Retina (tissue), 1 donor: ENCODE data around the gene PRR16.

Source experiments
- DNase-seq: peaks from one replicate; pipeline ENCODE4 v3.0.0-alpha.2; 2016

Gene PRR16

DNA sequence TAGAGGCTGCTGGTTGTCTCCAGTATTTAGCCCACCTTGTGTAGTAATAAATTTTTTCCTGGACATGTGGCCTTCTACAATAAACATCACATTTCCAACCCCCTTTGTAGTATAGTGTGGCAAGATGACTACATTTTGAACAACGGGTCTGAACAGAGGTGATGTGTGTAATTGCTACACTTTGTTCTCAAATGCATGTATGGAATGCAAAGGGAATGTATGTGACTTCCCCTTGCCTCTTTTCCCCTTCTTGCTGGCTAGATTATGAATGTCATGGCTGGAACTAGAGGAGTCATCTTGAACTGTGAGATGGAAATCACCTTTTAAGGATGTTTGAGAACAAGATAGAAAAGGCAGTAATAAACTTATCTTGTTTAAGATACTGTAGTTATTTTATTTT lies 54.5 kb downstream of the PRR16 start:
- no peak for DNase-seq

DNA sequence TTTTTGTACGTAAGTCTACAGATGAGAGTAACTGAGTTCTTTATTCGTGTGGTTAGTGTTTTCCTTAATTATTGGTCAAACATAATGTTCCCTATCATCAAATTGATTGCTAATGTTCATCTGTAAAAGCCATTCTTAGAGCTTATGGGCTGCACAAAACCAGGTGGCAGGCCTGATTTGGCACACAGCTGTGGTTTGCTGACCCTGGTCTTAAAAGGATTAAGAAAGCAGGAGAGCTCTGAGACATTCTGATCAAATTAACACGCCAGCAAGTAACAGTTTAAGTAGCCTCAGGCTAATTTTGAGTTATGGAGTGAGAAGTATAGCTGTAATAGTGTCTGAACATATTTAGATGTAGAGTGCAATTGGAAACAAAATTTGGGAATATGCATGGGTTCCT lies 63.2 kb downstream of the PRR16 start:
- DNase-seq, result no peak

- no peak for DNase-seq
Observed at GRCh38 chr5:120528609-120529008, 64.5 kb downstream of the PRR16 start.

DNA sequence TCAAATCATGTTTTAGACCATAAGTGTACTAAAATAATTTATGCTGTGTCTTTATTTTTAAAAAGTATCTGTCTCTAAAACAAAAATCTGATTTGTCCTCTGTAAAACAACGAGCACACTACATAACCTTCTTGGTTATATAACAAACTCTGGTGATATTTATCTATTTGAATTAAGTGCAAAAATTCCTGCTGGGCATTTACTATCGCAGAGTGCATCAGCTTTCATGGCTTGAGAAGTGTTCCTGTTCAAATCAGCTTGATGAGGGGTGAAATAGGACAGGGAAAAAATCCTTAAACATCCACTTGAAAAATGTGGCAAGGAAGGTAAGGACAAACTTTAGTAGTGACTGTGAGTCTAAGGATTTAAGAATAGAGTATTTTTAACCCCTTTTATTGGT lies 65.3 kb downstream of the PRR16 start:
- DNase-seq, result no peak

DNA sequence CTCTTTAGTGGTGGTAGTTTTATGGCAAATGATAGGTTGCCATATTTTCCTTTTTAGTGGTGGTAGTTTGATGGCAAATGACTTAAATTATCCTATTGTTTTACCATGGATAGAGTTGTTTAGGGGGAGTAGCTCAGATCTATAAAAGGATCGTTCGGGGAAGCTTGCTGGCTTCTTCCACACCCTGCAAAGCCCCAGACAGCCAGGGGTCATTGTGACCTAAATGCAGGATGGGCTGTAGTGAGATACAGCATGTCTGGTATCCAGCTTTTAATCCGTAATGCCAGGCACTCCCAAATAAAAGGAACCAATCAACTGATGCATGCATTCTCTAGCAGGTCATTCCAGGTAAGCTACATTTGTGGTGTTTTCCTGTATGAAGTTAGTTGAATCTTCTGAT lies 67.1 kb downstream of the PRR16 start:
- DNase-seq, result no peak

- DNase-seq, result no peak
Observed at GRCh38 chr5:120532835-120533234, 68.7 kb downstream of the PRR16 start.

DNA sequence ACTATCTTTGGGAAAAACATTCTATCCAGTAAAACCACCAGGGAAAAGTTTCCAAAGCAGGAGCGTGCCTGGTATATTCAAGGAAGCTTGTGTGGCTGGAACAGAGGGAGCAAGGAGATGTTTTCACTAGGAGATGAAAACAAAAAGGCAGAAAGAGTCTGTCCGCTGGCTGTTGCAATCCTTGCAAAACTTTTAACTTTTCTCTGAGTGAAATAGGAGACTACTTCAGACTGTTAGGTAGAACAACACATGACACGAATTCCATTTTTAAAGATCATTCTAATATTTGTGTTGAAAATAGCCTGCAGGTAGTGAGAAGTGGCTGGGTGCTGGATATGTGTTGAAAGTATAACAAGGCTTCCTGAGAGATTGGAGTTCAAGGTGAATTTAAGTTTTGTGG lies 69.5 kb downstream of the PRR16 start:
- DNase-seq, result no peak

DNA sequence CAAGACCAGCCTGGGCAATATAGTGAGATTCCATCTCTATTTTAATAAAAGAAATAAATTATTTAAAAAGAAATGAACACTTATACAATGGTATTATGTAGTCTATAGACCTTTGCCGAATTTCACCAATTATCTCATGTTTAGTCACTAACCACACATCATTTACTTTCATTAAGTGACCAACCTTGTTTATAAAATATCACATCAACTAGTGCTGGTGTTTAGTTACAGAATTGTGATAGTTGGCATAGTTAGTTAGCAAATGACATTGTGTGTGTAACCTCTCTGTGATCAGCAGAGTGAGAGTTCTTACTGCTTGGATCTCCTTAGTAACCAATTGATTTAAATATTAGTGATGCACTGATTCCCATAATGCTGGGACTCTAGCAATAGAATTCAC lies 71.8 kb downstream of the PRR16 start:
- DNase-seq, result no peak

GRCh38 chr5:120538149-120538548 lies 74.0 kb downstream of the PRR16 start:
- no peak for DNase-seq

DNA sequence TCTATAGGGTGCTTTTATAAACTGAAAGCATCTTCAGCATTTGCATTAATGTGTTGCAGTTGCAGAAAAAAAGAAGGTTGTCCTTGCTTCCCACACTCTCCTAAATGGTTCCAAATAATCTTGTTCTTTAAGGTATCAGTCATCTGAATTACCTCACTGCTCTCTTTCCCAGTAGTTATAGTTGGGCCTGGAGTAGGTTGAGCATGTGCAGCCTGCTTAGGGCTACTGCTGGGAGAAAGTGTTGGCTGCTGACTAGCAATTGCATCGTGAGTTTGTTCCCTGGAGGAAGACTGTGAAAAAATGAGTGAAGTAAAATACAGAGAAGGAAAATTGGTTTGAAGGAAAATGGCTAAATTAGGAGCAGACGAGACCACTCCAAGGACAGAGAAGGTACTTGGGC lies 74.5 kb downstream of the PRR16 start:
- no peak for DNase-seq

DNA sequence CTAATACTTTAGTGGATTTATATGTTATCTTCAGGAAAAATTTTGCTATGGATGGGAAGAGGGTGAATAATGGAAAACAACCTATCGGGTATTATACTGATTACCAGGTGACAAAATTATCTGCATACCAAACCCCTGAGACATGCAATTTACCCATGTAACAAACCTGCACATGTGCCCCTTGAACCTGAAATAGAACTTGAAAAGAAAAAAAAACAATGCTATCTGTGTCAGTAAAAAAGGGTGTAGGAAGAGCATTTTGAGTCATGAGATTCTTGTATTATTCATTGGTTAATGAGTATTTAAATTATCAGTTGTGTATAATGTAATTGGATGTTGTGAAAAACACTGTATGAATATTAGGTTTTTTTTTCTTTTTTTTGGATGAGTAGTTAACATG lies 75.4 kb downstream of the PRR16 start:
- DNase-seq, result no peak

DNA sequence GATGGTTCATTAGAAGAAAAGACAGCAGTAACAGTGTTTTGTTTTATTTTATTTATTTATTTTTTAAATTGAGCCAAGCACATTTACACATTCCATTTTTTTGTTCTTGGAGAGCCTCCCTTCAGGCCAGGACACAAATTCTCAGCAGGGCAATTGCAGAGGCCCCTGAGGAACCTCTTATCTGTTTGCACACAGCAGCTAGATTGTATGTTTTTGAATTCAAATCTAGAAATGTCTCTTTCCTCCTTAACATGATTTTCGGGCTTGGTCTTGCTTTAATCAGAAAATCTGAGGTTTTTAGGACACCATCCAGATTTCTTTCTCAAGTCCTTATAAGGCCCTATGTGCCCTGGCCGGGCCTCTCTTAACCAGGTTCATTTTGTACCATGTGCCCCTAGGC lies 76.0 kb downstream of the PRR16 start:
- DNase-seq, result no peak

DNA sequence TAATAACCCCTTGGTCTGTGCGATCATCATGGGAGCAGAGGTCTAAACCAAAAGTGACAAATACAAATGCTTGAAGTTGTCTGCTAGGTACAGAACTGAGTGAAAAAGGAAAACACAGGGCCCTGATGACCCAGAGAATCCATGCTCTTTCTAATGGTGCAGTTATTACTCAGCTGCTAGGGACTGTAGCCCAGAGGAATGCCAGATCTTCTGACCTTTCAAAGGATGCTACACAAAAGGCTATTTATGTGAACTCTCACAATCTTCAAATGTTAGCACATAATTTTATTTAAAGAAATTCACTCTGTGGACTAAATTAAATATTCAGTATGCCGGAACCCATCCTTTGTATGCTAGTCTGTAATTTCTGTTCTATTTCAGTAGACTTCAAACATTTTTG lies 79.9 kb downstream of the PRR16 start:
- no peak for DNase-seq

DNA sequence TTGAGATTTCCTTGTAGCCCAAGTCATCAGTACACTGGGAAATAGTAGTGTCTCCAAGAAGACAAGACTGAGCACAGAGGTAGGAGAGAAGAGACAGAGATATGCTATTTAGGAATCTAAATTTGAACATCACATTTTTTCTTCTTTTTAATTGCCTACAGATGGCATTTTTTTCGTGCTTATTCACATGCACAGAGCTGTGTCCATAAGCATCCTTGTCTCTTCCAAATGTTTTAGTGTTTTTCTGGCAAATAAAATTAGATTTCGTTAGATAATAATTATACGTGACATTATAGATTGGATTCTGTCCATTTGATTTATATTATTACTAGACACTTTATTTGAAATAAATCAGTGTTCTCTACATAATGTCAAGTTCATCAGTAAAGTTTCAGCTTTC lies 80.9 kb downstream of the PRR16 start:
- no peak for DNase-seq

DNA sequence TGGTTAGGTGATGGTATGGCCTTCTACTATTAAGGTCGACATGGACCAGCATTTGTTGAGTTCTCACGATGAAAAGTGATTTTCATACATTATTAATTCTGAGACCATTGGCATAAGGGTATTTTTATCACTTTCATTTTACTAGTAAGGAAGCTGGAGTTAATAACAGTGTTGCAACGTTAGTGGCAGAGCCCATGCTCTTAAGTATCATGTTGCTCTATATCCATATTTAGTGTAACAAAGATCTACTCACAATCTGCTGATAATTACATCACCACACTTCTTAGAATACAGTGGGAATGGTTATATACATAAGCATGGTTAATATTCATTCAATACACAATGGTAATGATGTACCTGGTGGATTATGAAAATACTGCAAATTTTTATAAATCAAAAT lies 81.9 kb downstream of the PRR16 start:
- no peak for DNase-seq

DNA sequence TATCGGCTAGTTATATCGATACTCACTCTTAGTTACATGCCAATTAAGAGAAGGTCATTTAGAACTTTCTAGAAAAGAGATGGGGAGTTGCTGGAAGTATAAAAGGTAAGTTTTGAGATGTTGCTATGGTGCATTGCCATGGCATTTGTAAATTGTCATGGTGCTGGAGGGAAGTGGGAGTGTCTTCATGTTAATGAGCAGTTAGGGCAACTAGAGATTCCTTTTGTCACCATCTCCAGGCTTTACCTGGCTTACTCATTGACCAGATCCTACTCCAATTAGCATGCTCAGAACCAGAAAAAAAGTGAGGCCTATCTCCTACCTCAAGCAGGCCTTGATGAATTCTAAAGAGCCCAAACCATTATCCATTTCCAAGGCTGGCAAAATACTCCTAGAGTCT lies 82.8 kb downstream of the PRR16 start:
- no peak for DNase-seq

- no peak for DNase-seq
Observed at GRCh38 chr5:120550358-120550757, 86.3 kb downstream of the PRR16 start.

DNA sequence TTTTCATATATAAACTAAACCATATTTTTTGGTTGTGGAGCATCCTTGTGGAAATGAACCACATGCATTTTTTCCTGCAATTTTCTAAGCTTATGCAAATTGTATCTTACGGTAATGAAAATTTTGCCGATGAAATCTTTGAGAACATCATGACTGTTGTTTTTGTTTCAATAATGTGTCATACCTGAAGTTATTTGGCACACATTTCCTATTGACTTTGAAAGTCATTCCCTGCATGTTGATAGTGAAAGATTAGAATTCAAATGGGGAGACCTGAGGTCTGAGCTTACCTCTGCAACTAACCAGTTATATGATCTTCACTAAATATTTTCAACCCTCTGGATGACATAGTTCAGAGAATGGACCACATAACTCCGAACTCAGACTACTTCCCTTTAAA lies 88.5 kb downstream of the PRR16 start:
- no peak for DNase-seq

DNA sequence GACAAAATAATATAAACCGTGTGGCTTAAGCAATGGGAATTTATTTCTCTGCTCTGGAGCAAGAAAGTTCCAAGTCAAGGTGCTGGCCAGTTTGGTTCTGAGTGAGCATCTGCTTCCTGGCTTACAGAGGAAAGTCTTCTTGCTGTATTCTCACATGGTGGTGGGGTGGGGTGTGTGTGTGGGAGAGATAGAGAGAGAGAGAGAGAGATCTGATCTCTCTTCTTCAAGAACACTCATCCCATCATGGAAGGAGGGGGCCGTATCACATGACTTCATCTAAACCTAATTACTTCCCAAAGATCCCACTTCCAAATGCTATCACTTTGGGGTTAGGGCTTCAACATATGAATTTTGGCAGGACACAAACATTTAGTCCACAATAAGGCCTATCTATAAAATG lies 91.2 kb downstream of the PRR16 start:
- DNase-seq, result no peak

DNA sequence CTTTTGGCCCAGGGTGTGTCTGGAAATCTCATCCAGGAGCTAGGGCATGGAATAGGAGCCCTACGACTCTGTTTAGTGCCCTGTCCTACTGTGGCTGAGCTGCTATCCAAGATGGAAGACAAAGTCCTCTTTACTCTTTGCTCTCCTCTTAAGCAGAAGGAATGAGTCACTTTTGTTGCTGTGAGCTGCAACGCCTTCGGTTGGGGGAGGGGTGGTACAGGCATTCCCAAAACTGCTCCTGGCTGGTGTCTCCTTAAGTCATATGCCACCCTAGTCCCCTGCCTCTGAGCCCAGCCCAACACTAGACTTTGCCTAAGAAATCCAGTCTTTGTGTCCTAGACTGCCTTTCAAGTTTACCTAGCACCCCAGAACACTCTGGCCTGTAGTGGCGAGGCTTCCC lies 99.9 kb downstream of the PRR16 start:
- no peak for DNase-seq

GRCh38 chr5:120567066-120567465 lies 103.0 kb downstream of the PRR16 start:
- no peak for DNase-seq

- DNase-seq, result no peak
Observed at GRCh38 chr5:120567921-120568320, 103.8 kb downstream of the PRR16 start.

DNA sequence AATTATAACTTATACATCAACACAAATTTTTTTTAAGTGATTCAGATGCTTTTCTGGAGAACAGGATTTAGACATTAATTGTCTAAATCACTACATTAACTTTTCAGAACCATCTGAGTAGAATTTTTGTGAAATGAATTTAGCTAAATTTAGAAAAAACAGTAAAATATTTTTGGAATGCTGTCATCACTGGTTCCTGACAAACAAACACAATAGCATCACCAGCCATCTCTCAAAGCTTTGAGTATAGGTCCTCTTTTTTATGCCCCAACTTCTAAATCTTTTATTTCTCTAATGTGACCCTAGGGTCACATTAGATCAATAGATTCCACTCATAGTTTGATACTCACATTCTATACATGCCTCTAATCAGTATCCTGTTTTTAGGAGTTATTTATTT lies 104.6 kb downstream of the PRR16 start:
- DNase-seq, result no peak

- DNase-seq, result no peak
Observed at GRCh38 chr5:120576588-120576987, 112.5 kb downstream of the PRR16 start.

- no peak for DNase-seq
Observed at GRCh38 chr5:120582635-120583034, 118.5 kb downstream of the PRR16 start.

GRCh38 chr5:120586646-120587045 lies 122.5 kb downstream of the PRR16 start:
- DNase-seq, result no peak
